COLO668 (cell line): ENCODE data around the gene TXNRD2.

Source experiments
- DNase-seq: peaks from one replicate; lab custom pipeline; 2025; ENCODE audit not compliant: unreplicated experiment; lab: John Stamatoyannopoulos, UW

Gene TXNRD2

DNA sequence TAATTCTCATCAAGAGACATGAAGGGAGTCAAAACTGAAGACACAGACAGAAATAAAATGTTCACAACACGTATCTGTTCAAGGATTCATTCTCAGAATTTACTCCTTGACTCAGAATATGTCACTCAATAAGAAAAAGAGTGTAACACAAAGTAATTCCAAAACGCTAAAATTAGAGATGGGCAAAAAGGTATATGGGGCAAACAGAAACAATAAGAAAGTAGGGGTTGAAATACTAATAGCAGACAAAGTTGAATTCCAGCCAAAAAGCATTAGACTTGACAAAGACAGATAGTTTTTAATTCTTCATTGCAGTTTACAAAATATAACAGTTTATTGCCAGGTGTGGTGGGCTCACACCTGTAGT, 113.6 kb downstream of the TXNRD2 start:
- no peak for DNase-seq

DNA sequence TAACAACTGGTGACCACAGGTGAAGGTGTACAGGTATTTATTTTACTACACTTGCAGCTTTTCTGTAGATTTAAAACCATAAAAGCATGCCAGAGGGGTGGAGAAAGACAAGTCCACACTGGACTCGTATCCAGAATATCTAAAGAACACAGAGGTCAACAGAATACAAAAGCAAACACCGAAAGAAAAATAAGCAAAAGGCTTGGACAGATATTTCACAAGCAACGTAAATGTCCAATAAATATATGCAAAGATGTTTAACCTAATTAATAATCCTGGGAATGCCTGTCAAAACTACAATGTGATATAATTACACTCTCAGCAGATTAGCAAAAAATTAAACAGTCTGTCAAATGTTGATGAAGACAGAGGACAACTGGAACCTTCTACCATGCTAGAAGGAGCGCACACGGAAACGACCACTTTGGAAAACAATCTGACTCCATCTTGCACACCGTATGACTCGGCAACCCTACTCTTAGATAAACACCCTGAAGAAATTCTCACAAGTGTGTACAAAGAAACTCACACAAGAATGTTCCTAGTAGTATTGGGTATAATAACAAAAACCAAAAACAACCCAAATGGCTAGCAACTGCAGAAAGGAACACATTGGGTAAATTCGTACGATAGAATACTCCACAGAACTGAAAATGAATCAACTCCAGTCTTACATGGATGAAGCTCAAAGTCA, 114.1 kb downstream of the TXNRD2 start:
- no peak for DNase-seq

DNA sequence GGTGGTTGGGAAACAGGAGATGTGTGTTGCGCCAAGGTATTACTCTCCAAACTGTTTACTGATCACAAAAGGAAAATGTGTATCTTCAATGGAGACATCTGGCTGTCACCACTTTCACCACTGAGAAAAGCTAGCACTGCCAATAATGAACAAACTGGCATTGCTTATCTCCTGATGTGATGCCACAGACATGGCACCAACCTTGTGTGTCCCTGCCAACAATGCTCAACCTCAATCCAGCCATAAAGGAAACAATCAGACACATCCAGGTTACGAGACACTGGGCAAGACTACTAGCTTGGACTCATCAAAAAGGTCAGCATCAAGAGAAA, 115.0 kb downstream of the TXNRD2 start:
- DNase-seq, result no peak

DNA sequence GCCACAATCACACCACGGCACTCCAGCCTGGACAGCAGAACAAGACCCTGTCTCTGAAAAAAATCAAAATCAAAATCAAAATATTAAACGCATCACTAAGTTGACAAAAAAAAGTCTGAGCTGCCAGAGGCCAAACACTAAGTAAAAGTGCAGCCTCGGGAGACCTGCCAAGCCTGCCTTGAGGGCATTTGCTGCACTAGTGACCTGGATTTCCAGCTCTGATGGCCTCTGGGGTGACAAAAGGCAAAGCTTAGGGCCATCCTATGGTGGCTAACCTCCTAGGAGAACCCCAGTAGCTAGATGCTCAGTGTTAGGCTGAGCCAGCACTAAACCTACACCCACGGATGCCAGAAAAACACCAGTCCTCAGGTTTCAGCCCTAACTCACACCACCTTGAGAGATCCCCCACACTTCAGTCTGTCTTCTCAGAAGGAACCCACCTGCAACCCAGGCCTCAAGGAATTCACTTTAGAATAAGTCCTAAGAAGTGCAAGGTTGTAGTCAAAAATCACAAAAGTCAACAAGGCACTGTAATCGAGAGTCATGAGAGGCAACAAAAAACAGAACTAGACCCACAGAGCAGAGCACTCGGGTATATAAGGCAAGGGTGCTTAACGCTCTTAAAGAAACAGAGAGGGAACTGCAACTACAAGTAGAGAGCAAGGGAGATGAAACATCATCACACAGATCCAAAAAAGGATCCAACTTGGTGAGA, 115.6 kb downstream of the TXNRD2 start:
- no peak for DNase-seq
